ENCODE measurements around the gene SNHG17.
"Not testable (repeated sequence)": the region's sequence is repeated elsewhere in the genome, so short reads cannot be mapped to it uniquely, and the experiment has no call there.

The SNHG17 gene

GRCh38 chr20:38447251-38447661 lies 12.1 kb upstream of the SNHG17 start:
- no peak for DNase-seq

GRCh38 chr20:38446441-38447209 lies 11.5 kb upstream of the SNHG17 start:
- peak; percentile 40 for DNase-seq

GRCh38 chr20:38445901-38446425 lies 10.8 kb upstream of the SNHG17 start:
- no peak for DNase-seq

GRCh38 chr20:38445381-38445796 lies 10.3 kb upstream of the SNHG17 start:
- no peak for DNase-seq

- DNase-seq, result no peak
Observed at GRCh38 chr20:38441916-38442315, 6.8 kb upstream of the SNHG17 start.

GRCh38 chr20:38441110-38441509 lies 6.0 kb upstream of the SNHG17 start:
- DNase-seq, result not testable (repeated sequence)

- no peak for DNase-seq
Observed at GRCh38 chr20:38437796-38438195, 2.7 kb upstream of the SNHG17 start.

- DNase-seq, result no peak
Observed at GRCh38 chr20:38435555-38435939, 419 bp upstream of the SNHG17 start.

- no peak for DNase-seq
Observed at GRCh38 chr20:38434301-38434741, 807 bp downstream of the SNHG17 start.

GRCh38 chr20:38433304-38433972 lies 1.7 kb downstream of the SNHG17 start:
- no peak for DNase-seq

GRCh38 chr20:38432870-38433269 lies 2.3 kb downstream of the SNHG17 start:
- DNase-seq, result not testable (repeated sequence)

GRCh38 chr20:38432292-38432691 lies 2.8 kb downstream of the SNHG17 start:
- DNase-seq, result no peak

GRCh38 chr20:38430679-38431325 lies 4.3 kb downstream of the SNHG17 start:
- no peak for DNase-seq

- DNase-seq, result no peak
Observed at GRCh38 chr20:38429301-38429700, 5.8 kb downstream of the SNHG17 start.

- DNase-seq, result no peak
Observed at GRCh38 chr20:38428800-38429199, 6.3 kb downstream of the SNHG17 start.

GRCh38 chr20:38427655-38428023 lies 7.5 kb downstream of the SNHG17 start:
- DNase-seq, result no peak

- DNase-seq, result no peak
Observed at GRCh38 chr20:38426006-38426897, 8.9 kb downstream of the SNHG17 start.

GRCh38 chr20:38424401-38424800 lies 10.7 kb downstream of the SNHG17 start:
- DNase-seq, result no peak

GRCh38 chr20:38423541-38423940 lies 11.6 kb downstream of the SNHG17 start:
- no peak for DNase-seq

GRCh38 chr20:38421915-38422314 lies 13.2 kb downstream of the SNHG17 start:
- no peak for DNase-seq

GRCh38 chr20:38420388-38421085 lies 14.6 kb downstream of the SNHG17 start:
- no peak for DNase-seq

Data from NCI-H2081 treated with DMSO at 0.1 percent for 48 hours (cell line).